GM10266 (cell line): ENCODE measurements around the gene TMSB15A.
"Not testable (repeated sequence)": the region's sequence is repeated elsewhere in the genome, so short reads cannot be mapped to it uniquely, and the experiment has no call there.

Source experiments
- DNase-seq: peaks from one replicate; pipeline ENCODE4 v3.0.0; 2012; ENCODE audit errors: extremely low spot score
- TF ChIP-seq, protein P1 (sequence below): IDR thresholded peaks from 2 replicates; pipeline ENCODE4 v1.5.1; 2012; ENCODE audit warnings: mild to moderate bottlenecking, low read depth; ENCODE audit not compliant: control insufficient read depth, insufficient read depth; ENCODE audit errors: missing control alignments

The TMSB15A gene

DNA sequence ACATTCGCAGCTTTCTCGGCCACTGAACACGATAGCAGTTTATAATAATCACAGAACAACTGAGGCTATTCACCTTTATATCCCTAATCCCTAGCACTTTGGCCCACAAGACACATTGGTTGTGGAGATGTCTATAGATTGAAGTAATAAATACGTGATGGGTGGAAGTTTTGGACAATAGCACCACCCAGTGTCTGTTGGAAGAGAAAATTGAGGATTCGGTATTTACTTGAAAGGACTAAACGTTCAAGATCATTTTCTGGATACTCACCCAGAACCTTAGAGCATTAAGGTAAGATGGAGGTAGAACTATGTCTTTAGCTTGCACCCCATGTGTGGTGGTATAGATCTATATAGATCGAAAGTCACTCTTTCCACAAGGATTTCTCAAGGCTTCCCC lies 787 bp upstream of the TMSB15A start:
- DNase-seq: no peak
- TF ChIP-seq, protein P1, sequence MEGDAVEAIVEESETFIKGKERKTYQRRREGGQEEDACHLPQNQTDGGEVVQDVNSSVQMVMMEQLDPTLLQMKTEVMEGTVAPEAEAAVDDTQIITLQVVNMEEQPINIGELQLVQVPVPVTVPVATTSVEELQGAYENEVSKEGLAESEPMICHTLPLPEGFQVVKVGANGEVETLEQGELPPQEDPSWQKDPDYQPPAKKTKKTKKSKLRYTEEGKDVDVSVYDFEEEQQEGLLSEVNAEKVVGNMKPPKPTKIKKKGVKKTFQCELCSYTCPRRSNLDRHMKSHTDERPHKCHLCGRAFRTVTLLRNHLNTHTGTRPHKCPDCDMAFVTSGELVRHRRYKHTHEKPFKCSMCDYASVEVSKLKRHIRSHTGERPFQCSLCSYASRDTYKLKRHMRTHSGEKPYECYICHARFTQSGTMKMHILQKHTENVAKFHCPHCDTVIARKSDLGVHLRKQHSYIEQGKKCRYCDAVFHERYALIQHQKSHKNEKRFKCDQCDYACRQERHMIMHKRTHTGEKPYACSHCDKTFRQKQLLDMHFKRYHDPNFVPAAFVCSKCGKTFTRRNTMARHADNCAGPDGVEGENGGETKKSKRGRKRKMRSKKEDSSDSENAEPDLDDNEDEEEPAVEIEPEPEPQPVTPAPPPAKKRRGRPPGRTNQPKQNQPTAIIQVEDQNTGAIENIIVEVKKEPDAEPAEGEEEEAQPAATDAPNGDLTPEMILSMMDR: no peak

DNA sequence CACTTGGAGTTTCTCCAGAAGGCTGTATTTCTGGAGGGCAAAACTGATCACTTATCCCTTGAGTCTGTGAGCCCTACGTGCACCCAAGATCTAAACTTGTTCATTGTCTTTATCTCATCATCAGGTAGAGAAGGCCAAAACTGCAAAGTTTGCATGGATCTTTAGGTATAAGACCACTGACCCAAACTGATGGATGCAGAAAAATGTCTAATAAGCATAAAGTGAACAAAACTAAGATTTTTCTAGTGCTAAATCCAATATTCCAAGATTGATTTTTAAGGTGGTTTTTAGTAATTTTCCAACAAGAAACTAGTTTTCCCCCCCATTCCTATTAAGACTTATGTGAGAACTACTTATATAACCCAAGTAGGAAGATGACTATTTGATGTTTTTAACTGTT lies 2.0 kb downstream of the TMSB15A start:
- TF ChIP-seq, protein P1: no peak
- DNase-seq: no peak

DNA sequence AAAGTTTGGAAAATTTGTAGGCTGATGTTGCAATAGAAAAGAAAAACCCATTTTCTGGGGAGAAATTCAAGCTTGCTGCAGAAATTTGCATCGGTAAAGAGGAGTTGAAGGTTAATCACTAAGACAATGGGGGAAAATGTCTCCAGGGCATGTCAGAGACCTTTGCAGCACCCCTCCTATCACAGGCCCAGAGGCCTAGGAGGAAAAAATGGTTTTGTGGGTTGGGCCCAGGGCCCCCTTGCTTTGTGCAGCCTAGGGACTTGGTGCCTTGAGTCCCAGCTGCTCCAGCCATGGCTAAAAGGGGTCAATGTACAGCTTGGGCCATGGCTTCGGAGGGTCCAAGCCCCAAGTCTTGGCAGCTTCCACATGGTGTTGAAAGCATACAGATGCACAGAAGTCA lies 17.8 kb downstream of the TMSB15A start:
- TF ChIP-seq, protein P1: no peak

DNA sequence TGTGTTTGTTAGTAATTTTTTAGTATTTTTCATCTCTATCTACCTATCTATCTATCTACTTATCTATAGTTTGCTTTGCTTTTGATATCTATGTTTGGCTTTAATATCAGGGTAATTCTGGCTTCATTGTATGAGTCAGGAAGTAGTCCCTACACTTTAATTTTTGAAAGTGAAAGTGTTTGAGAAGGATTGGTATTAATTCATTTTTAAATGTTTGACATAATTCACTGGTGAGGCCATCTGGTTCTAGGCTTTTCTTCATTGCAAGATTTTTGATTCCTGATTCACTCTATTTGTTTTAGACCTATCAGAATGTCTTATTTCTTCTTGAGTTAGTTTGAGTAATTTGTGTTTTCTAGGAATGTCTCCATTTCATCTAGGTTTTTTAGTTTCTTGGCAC lies 24.8 kb downstream of the TMSB15A start:
- no peak for DNase-seq
- TF ChIP-seq, protein P1: no peak

More for the DNA sequence above, 17.8 kb downstream of the TMSB15A start:
- DNase-seq: no peak

DNA sequence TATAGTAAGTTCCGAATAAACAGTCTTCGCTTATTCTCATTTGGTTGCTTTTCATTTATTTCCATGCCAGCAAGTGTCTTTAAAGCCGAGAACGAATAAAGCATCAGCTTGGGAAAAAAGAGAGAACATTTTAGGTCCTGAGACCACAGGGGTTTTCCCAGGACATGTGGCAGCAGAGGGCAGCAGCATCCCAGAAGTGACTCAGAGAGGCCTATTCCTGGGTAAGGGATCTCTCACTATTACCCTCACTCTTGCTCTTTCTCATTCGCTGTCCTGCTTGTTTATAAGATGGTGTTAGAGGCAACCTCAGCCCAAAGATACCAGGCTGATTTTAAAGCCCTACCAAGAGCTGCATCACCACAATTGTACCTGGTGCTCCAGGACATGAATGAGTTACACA lies 37.8 kb downstream of the TMSB15A start:
- not testable (repeated sequence) for DNase-seq

DNA sequence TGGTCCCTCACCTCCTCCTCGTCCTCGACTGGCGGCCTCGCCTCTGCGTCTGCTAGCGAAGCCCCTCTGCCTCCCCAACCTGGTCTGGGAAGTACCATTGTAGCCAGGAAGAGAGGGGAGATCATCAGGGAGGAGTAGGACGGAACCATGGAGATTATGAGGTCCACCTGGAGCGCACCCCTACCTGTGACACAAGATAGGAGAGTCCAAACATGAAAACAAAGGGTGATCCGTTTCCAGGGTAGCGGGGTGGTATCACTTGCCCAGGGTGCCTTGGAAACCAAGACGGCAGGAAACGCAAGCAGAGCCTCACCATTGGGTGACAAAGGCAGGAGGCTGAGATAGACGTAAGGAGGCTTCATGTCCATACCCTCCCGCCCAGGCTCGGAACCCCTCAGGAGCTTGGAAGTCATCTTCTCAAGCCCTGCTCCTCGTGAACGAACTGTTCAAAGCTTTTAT lies 44.7 kb downstream of the TMSB15A start, which contains the start of gene TCP11X2:
Gene TCP11X2 (minus strand): TSS at position 51 of the 459 bp plus-strand sequence.
- DNase-seq: not testable (repeated sequence)

DNA sequence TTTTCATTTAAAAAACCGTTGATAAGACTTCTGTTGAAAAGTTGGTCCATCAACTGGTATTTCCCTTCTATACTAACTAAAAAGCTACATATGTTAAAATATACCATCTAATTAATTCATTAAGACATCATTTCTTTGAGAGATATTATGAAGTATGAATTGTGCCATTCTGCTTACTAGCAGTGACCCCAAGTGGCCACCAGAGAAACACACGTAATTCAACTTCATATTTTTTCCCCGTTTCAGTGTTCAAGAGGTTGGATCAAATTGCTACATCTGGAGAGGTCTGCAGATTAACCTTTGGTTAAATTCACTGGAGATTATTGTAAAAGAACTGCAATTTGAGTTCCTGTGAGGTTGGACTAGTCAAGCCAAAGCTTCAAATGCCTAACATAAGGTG lies 46.3 kb downstream of the TMSB15A start:
- DNase-seq: not testable (repeated sequence)
